HEK293 (cell line): ENCODE results near the gene STOML3.

Experiments
- CTCF ChIA-PET: fragments of 350-600 bp; formaldehyde crosslinking; extraction: SDS; loops from one replicate; lab custom pipeline; 2021; ENCODE audit warnings: antibody characterized with exemption; lab: Yijun Ruan, JAX
- POLR2A ChIA-PET: fragments of 300-600 bp; formaldehyde crosslinking; extraction: SDS; loops from one replicate; lab custom pipeline; 2020; ENCODE audit warnings: antibody characterized with exemption, inconsistent platforms; lab: Yijun Ruan, JAX
- H3K27ac ChIP-seq: fragments of 200-500 bp; sonication (Bioruptor generic); 2 replicates; pipeline ENCODE4 v1.5.1; 2014; ENCODE audit warnings: low read depth, low read length, control low read depth, inconsistent platforms; ENCODE audit errors: extremely low read depth
- H3K36me3 ChIP-seq, 2 experiments: fragments of 200-500 bp in 1 of 2; sonication (Bioruptor generic) in 1 of 2; 1 replicate in 1 of 2; 2 replicates in 1 of 2; pipeline ENCODE4 v1.5.1; 2014 to 2017; ENCODE audit warnings: inconsistent platforms in 2 of 2, low read length in 2 of 2; ENCODE audit not compliant: control insufficient read depth in 2 of 2, insufficient read depth in 1 of 2
- H3K4me1 ChIP-seq: fragments of 200-500 bp; sonication (Bioruptor generic); 2 replicates; pipeline ENCODE4 v1.5.1; 2014; ENCODE audit warnings: mild to moderate bottlenecking, low read length, inconsistent platforms; ENCODE audit not compliant: control insufficient read depth, insufficient read depth
- H3K4me3 ChIP-seq: 2 replicates; pipeline ENCODE4 v1.5.1; 2011; ENCODE audit warnings: low read depth, mild to moderate bottlenecking, control low read depth, low read length, moderate library complexity
- H3K9me3 ChIP-seq: fragments of 200-500 bp; sonication (Bioruptor generic); 2 replicates; pipeline ENCODE4 v1.5.1; 2014; ENCODE audit warnings: low read depth, low read length, inconsistent platforms; ENCODE audit not compliant: control insufficient read depth, insufficient read depth
- GLIS1 ChIP-seq: fragments of 450-650 bp; formaldehyde crosslinking; IDR thresholded peaks from 2 replicates; pipeline ENCODE4 v1.5.1; 2016; ENCODE audit warnings: missing biosample characterization, missing genetic modification characterization
- REPIN1 ChIP-seq: fragments of 450-650 bp; formaldehyde crosslinking; IDR thresholded peaks from 2 replicates; pipeline ENCODE4 v1.5.1; 2017; ENCODE audit warnings: missing biosample characterization, missing genetic modification characterization, low read depth
- SCRT2 ChIP-seq: fragments of 450-650 bp; formaldehyde crosslinking; IDR thresholded peaks from 2 replicates; pipeline ENCODE4 v1.5.1; 2016; ENCODE audit warnings: missing biosample characterization, missing genetic modification characterization
- ZBTB7A ChIP-seq: fragments of 450-650 bp; formaldehyde crosslinking; IDR thresholded peaks from 2 replicates; pipeline ENCODE4 v1.5.1; 2016; ENCODE audit warnings: low read depth, missing biosample characterization, missing genetic modification characterization
- ZBTB8A ChIP-seq: fragments of 450-650 bp; formaldehyde crosslinking; IDR thresholded peaks from 2 replicates; pipeline ENCODE4 v1.5.1; 2016; ENCODE audit warnings: missing biosample characterization, missing genetic modification characterization
- ZFHX2 ChIP-seq: fragments of 450-650 bp; formaldehyde crosslinking; conservative IDR thresholded peaks from 2 replicates; pipeline ENCODE4 v1.5.1; 2016; ENCODE audit warnings: missing biosample characterization, missing genetic modification characterization
- ZNF175 ChIP-seq: fragments of 450-650 bp; formaldehyde crosslinking; IDR thresholded peaks from 2 replicates; pipeline ENCODE4 v1.5.1; 2016; ENCODE audit warnings: missing biosample characterization, missing genetic modification characterization
- ZNF214 ChIP-seq: fragments of 450-650 bp; formaldehyde crosslinking; IDR thresholded peaks from 2 replicates; pipeline ENCODE4 v1.5.1; 2017; ENCODE audit warnings: missing biosample characterization, mild to moderate bottlenecking, missing genetic modification characterization, borderline replicate concordance
- ZNF324 ChIP-seq: fragments of 450-650 bp; formaldehyde crosslinking; IDR thresholded peaks from 2 replicates; pipeline ENCODE4 v1.5.1; 2016; ENCODE audit warnings: missing biosample characterization, missing genetic modification characterization
- ZNF354C ChIP-seq: fragments of 450-650 bp; formaldehyde crosslinking; IDR thresholded peaks from 2 replicates; pipeline ENCODE4 v1.5.1; 2016; ENCODE audit warnings: missing biosample characterization, missing genetic modification characterization, low read depth, borderline replicate concordance
- ZNF366 ChIP-seq: fragments of 450-650 bp; formaldehyde crosslinking; conservative IDR thresholded peaks from 2 replicates; pipeline ENCODE4 v1.5.1; 2016; ENCODE audit warnings: missing biosample characterization, missing genetic modification characterization
- ZNF37A ChIP-seq: fragments of 450-650 bp; IDR thresholded peaks from 2 replicates; pipeline ENCODE4 v1.5.1; 2018; ENCODE audit warnings: missing biosample characterization, missing genetic modification characterization
- ZNF398 ChIP-seq: fragments of 450-650 bp; formaldehyde crosslinking; IDR thresholded peaks from 2 replicates; pipeline ENCODE4 v1.5.1; 2017; ENCODE audit warnings: missing biosample characterization, missing genetic modification characterization
- ZNF510 ChIP-seq: fragments of 450-650 bp; formaldehyde crosslinking; IDR thresholded peaks from 2 replicates; pipeline ENCODE4 v1.5.1; 2018; ENCODE audit warnings: mild to moderate bottlenecking, missing genetic modification characterization, missing biosample characterization; ENCODE audit not compliant: insufficient replicate concordance
- ZNF664 ChIP-seq: fragments of 450-650 bp; formaldehyde crosslinking; IDR thresholded peaks from 2 replicates; pipeline ENCODE4 v1.5.1; 2016; ENCODE audit warnings: missing biosample characterization, missing genetic modification characterization
- ZXDB ChIP-seq: fragments of 450-650 bp; formaldehyde crosslinking; IDR thresholded peaks from 2 replicates; pipeline ENCODE4 v1.5.1; 2016; ENCODE audit warnings: missing biosample characterization, missing genetic modification characterization
- TF ChIP-seq, protein P1 (sequence below): fragments of 450-650 bp; formaldehyde crosslinking; IDR thresholded peaks from 2 replicates; pipeline ENCODE4 v1.5.1; 2017; ENCODE audit warnings: missing biosample characterization, missing genetic modification characterization
- TF ChIP-seq, protein P2 (sequence below): fragments of 450-650 bp; formaldehyde crosslinking; IDR thresholded peaks from 2 replicates; pipeline ENCODE4 v1.5.1; 2016; ENCODE audit warnings: missing biosample characterization, missing genetic modification characterization
- TF ChIP-seq, protein P3 (sequence below): fragments of 450-650 bp; formaldehyde crosslinking; IDR thresholded peaks from 2 replicates; pipeline ENCODE4 v1.5.1; 2016; ENCODE audit warnings: missing biosample characterization, missing genetic modification characterization

Gene STOML3, protein sequence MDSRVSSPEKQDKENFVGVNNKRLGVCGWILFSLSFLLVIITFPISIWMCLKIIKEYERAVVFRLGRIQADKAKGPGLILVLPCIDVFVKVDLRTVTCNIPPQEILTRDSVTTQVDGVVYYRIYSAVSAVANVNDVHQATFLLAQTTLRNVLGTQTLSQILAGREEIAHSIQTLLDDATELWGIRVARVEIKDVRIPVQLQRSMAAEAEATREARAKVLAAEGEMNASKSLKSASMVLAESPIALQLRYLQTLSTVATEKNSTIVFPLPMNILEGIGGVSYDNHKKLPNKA

GRCh38 chr13:38990693-38991092, at the start of gene STOML3:
TSS of gene STOML3 (minus strand) at chr13:38990831. CDS start at chr13:38990721, 110 bp downstream.
- CTCF ChIA-PET: no interaction called here
- H3K9me3 ChIP-seq: no peaks in the 10 kb centered on the region

DNA sequence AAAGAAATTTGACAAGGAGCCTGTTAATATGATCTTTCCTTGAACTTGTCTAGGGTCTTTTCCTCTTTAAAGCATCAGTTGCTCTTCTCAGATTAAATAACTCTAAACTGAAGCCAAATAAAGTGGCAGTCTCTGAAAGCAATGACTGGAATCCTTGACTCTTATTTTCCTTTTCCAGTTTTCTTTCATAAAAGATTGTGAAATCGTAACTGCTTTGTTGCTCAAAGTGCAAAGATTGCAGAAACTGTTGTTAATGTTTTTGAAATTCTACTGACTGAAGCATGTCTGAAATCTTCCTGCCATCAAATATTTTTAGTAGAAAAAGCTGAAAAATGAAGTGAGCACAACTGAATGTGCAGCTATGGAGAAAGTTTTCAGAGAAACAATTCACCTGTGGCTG, 49.6 kb upstream of the STOML3 start:
- CTCF ChIA-PET: no interaction called here
- peaks cover 0 to 26% of the 10 kb centered on the region in 2 experiments; a peak in 2 of 3 replicates for H3K36me3 ChIP-seq
- no peaks in the 10 kb centered on the region for H3K9me3 ChIP-seq
- H3K4me3 ChIP-seq: no peak overlapping the region
- H3K27ac ChIP-seq: no peak overlapping the region
- POLR2A ChIA-PET: no interaction called here
- TF ChIP-seq REPIN1 (no peak), ZNF37A (tag by site-specific recombination) (no peak), SCRT2 (tag by site-specific recombination) (0 out of 2 replicates have a peak, but pooled peaks have one; percentile 29), ZNF354C (tag by site-specific recombination) (no peak)
- TF ChIP-seq, all 188 proteins: peak for 1
- no peaks in the 10 kb centered on the region for H3K4me1 ChIP-seq

More at GRCh38 chr13:38990693-38991092, at the start of gene STOML3:
- peaks cover 5% of the 10 kb centered on the region; the same call in 1 of the 2 replicates for H3K4me1 ChIP-seq
- POLR2A ChIA-PET: no interaction called here
- no peak within 1 kb of the TSS for H3K27ac ChIP-seq
- no peak within 1 kb of the TSS for H3K4me3 ChIP-seq
- H3K36me3 ChIP-seq: no peaks in the 10 kb centered on the region
- TF ChIP-seq GLIS1 (tag by site-specific recombination) (peak; percentile 62), ZNF214 (tag by site-specific recombination) (no peak), ZNF664 (tag by site-specific recombination) (no peak), ZBTB7A (tag by site-specific recombination) (no peak), ZNF366 (tag by site-specific recombination) (no peak), ZXDB (no peak), ZNF398 (tag by site-specific recombination) (peak; percentile 8; the same call in 1 of the 2 replicates)
- TF ChIP-seq, protein P1, sequence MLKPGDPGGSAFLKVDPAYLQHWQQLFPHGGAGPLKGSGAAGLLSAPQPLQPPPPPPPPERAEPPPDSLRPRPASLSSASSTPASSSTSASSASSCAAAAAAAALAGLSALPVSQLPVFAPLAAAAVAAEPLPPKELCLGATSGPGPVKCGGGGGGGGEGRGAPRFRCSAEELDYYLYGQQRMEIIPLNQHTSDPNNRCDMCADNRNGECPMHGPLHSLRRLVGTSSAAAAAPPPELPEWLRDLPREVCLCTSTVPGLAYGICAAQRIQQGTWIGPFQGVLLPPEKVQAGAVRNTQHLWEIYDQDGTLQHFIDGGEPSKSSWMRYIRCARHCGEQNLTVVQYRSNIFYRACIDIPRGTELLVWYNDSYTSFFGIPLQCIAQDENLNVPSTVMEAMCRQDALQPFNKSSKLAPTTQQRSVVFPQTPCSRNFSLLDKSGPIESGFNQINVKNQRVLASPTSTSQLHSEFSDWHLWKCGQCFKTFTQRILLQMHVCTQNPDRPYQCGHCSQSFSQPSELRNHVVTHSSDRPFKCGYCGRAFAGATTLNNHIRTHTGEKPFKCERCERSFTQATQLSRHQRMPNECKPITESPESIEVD (tag by site-specific recombination): peak; percentile 65; the same call in 1 of the 2 replicates

DNA sequence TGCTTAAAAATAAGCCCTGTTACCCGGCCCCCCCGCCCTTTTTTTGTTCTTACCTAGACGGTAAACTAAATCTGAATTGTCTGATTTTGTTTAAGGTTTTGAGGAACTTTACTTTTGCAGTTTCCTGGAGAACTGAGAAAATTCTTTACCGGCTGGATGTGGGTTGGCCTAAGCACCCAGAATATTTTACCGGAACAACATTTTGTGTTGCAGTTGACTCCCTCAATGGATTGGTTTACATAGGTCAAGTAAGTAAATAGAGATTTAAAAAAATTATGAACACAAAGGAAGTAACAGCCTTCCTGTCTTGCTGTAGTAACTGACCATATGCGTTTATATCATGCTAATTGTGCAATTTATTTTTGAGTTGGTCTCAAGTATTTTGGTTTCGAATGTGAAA, 48.4 kb upstream of the STOML3 start:
- Histone ChIP-seq H3K36me3 (peaks cover 0 to 15% of the 10 kb centered on the region in 2 experiments; a peak in 1 of 3 replicates), H3K4me1 (no peaks in the 10 kb centered on the region)
- CTCF ChIA-PET: no interaction called here
- POLR2A ChIA-PET: no interaction called here
- TF ChIP-seq ZNF510 (tag by site-specific recombination) (no peak), ZNF175 (tag by site-specific recombination) (no peak), ZNF324 (no peak), ZBTB8A (tag by site-specific recombination) (no peak), ZFHX2 (no peak)
- TF ChIP-seq, protein P2, sequence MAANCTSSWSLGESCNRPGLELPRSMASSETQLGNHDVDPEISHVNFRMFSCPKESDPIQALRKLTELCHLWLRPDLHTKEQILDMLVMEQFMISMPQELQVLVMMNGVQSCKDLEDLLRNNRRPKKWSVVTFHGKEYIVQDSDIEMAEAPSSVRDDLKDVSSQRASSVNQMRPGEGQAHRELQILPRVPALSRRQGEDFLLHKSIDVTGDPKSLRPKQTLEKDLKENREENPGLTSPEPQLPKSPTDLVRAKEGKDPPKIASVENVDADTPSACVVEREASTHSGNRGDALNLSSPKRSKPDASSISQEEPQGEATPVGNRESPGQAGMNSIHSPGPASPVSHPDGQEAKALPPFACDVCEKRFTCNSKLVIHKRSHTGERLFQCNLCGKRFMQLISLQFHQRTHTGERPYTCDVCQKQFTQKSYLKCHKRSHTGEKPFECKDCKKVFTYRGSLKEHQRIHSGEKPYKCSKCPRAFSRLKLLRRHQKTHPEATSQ (tag by site-specific recombination): no peak
- TF ChIP-seq, protein P3, sequence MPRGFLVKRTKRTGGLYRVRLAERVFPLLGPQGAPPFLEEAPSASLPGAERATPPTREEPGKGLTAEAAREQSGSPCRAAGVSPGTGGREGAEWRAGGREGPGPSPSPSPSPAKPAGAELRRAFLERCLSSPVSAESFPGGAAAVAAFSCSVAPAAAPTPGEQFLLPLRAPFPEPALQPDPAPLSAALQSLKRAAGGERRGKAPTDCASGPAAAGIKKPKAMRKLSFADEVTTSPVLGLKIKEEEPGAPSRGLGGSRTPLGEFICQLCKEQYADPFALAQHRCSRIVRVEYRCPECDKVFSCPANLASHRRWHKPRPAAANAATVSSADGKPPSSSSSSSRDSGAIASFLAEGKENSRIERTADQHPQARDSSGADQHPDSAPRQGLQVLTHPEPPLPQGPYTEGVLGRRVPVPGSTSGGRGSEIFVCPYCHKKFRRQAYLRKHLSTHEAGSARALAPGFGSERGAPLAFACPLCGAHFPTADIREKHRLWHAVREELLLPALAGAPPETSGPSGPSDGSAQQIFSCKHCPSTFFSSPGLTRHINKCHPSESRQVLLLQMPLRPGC: no peak
- TF ChIP-seq, all 188 proteins: peak for 0
- H3K9me3 ChIP-seq: no peaks in the 10 kb centered on the region
- H3K27ac ChIP-seq: no peak overlapping the region
- peak overlapping the region; percentile 72 for H3K4me3 ChIP-seq
